HG03457 (cell line): ENCODE measurements around the gene OGFOD2.

Source experiments
- ATAC-seq: cut with Tn5 transposase; IDR thresholded peaks from one replicate; pipeline ENCODE4 v1.9.1; 2021; ENCODE audit warnings: moderate number of reproducible peaks; ENCODE audit not compliant: unreplicated experiment

OGFOD2 gene

GRCh38 chr12:122988036-122988435 lies 13.0 kb downstream of the OGFOD2 start:
- no peak for ATAC-seq

GRCh38 chr12:122988612-122989212 lies 13.7 kb downstream of the OGFOD2 start:
- ATAC-seq, result no peak

- ATAC-seq, result no peak
Measured at GRCh38 chr12:122989225-122989839, 14.3 kb downstream of the OGFOD2 start.

GRCh38 chr12:122989874-122990419 lies 14.9 kb downstream of the OGFOD2 start:
- no peak for ATAC-seq

- ATAC-seq, result no peak
Measured at GRCh38 chr12:122990561-122990960, 15.5 kb downstream of the OGFOD2 start.

- no peak for ATAC-seq
Measured at GRCh38 chr12:122990961-122991622, 16.0 kb downstream of the OGFOD2 start.

- no peak for ATAC-seq
Measured at GRCh38 chr12:122991623-122992275, 16.7 kb downstream of the OGFOD2 start.

- ATAC-seq, result no peak
Measured at GRCh38 chr12:122992386-122992785, 17.3 kb downstream of the OGFOD2 start.

- no peak for ATAC-seq
Measured at GRCh38 chr12:122994140-122994675, 19.2 kb downstream of the OGFOD2 start.

- ATAC-seq, result no peak
Measured at GRCh38 chr12:122994781-122995502, 19.9 kb downstream of the OGFOD2 start.

- no peak for ATAC-seq
Measured at GRCh38 chr12:122995503-122996187, 20.6 kb downstream of the OGFOD2 start.

- no peak for ATAC-seq
Measured at GRCh38 chr12:122996188-122996601, 21.2 kb downstream of the OGFOD2 start.

- ATAC-seq, result no peak
Measured at GRCh38 chr12:122996621-122997342, 21.7 kb downstream of the OGFOD2 start.

GRCh38 chr12:122997343-122998250 lies 22.6 kb downstream of the OGFOD2 start:
- ATAC-seq, result no peak

- no peak for ATAC-seq
Measured at GRCh38 chr12:122998316-122998715, 23.3 kb downstream of the OGFOD2 start.

- ATAC-seq, result no peak
Measured at GRCh38 chr12:122999196-122999946, 24.3 kb downstream of the OGFOD2 start.

- no peak for ATAC-seq
Measured at GRCh38 chr12:122999986-123000420, 25.0 kb downstream of the OGFOD2 start.

- ATAC-seq, result no peak
Measured at GRCh38 chr12:123000578-123000977, 25.5 kb downstream of the OGFOD2 start.
